HG02981 (cell line): ENCODE measurements around the gene PROSER2.
"Not testable (repeated sequence)": the region's sequence is repeated elsewhere in the genome, so short reads cannot be mapped to it uniquely, and the experiment has no call there.

Experiments used
- ATAC-seq: cut with Tn5 transposase; IDR thresholded peaks from one replicate; pipeline ENCODE4 v1.9.1; 2021; ENCODE audit warnings: mild to moderate bottlenecking, moderate library complexity; ENCODE audit not compliant: unreplicated experiment

The PROSER2 gene

DNA sequence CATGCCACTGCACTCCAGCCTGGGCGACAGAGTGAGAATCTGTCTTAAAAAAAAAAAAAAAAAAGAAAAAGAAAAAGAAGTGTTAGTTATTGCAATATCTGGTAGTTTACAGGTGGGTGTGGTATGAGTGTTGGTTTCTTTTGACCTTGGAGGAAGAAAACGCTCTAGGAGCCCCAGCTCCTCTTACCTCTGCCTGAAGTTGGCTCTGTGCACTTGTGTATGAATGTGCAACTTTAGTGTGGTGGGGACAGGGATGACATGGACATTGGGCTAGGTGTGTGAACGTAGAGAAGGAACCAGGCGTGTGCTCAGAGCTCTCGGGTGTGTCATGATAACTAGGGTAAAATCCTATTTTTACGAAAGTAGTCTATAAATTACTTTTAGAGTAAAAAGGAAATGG is 11.9 kb downstream of the PROSER2 start:
- ATAC-seq: no peak

DNA sequence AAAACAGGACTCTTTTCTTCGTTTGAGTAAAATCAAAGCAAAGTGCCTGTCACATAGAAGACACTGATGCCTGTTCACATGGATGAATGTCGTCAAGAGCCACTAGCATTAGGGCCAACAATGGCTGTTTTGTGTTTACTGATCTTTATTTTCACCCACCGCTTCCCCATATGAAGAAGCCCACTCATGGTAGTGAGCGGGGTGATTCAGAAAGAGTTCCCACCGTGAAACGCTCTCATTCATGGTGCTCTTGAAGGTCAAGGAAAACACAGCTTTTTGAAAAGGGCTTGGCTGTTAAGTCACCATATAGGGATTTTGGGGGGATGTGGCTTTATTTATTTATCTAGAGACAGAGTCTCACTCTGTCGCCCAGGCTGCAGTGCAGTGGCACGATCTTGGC is 12.5 kb downstream of the PROSER2 start:
- no peak for ATAC-seq

DNA sequence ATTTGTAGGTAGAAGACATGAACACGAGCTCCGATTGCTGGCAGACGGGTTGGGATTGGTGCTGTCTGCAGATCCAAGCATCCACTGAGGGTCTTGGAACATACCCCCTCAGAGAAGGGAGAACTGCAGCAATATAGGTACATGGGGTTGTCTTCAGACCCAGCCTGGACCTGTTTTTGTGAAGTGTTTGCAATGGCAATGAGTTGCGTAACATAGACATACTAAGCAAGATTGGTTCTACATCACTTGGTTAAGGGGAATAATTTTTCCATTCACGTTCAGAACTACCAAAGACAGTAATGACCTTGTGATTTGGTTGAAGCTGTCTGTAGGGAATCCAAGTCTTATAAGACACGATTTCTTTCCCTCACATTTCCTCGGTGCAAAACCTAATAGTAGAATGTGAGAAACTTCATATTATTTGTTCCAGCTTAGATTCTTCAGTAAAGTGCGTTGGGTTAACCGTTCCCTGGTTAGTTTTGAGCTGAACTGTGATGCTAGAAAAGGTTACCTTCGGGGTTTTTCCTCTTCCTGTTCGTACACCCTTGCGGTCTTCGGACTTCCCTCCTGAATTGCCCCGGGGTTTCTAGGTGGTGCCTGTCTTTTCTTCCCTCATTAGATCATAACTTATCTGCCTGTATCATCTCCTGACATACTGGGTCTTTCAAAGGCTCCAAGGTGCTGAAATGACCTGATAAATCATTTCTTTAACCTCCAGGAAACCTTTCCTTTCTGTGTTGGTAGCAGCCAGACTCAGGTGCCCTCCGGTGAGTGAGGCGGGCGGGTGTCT is 14.4 kb downstream of the PROSER2 start:
- ATAC-seq: no peak

DNA sequence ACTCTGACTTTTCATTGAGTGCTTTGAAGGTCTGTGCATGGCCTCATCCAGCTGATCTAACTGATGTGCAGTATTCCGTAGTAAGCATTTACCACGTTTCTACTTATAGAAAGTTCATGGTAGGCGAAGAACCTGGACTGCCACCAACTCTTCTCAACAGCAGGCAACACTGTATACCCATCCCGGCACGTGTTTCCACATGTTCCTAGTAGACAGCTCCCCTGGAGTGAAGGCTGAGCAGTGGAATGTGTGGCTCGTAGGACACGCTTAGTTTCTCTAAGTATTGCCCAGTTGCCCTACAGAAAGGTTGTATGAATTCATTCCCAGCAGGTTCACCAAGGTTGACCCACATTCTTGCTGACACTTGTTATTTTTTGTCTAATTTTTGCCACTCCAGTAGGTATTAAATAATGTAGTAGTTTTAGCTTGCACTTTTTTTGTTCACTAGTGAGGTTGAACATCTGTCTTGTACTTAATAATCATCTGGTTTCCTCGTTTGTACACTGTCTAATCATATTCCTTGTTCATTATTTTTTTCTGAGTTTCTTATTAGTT is 15.2 kb downstream of the PROSER2 start:
- no peak for ATAC-seq

DNA sequence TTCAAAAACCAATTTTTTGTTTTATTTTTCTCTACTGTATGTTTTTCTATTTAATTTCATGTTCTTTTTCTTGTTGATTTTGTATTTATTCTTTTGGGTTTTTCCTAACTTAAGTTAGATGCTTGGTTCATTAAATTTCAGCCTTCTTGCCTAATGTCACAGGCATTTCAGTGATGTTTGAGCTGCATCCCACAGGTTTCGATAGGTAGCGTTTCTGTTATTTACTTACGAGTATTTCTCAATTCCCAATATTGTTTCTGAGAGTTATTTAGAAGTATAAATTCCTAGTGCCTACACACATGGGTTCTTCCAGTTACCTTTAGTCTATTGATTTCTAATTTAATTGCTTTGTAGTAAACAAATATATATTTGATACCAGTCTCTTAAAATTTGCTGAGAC is 18.2 kb downstream of the PROSER2 start:
- ATAC-seq: no peak

DNA sequence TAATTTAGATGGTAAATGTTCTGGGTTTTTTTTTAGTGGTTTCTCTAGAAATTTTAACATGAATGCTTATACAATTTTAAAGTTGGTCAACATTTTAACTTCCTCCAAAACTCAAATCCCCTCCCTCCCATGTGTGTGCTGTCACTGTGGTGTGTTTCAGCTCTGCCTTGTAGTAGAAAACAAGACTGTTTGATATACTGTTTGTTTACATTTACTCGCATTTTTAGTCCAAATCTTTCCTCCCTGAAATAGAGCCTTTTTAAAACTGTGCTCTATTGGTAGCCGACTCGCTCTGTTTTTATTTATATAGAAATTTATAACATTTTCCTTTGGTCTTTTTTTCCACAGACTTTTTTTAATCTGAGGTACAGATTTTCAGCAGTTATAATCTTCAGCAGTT is 19.3 kb downstream of the PROSER2 start:
- no peak for ATAC-seq

DNA sequence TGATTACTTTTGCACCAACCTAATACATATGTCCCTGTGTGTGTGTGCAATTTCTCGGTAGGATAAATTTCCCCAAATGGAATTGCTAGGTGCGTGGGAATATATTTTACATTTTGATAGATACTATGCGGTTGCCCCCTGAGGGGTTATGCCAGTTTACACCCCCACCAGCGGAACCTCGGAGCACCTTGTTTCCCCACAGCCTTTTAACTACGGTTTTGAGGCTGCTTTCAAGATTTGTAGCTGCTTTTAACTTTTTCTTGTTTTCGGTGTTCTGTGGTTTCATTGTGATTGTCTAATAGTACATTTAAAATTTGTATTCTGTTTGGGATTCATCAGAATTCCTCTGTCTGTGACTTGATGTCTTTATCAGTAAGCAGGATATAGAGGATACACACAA is 22.0 kb downstream of the PROSER2 start:
- no peak for ATAC-seq

DNA sequence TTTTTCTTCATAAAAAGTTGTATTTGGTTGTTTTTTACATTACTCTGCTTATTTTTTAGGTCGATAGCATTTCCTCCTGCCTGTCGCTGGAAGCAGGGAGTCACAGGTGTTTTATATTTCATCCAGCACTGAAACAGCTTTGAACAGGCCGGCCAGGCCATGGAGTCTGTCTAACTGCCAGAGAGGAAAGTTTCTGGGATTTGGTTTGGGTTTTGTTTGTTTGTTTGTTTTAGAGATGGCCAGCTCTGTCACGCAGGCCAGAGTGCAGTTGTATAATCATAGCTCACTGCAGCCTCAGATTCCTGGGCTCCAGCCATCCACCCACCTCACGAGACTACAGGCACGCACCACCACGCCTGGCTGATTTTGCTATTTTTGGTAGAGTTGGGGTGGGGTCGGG is 23.4 kb downstream of the PROSER2 start:
- no peak for ATAC-seq

DNA sequence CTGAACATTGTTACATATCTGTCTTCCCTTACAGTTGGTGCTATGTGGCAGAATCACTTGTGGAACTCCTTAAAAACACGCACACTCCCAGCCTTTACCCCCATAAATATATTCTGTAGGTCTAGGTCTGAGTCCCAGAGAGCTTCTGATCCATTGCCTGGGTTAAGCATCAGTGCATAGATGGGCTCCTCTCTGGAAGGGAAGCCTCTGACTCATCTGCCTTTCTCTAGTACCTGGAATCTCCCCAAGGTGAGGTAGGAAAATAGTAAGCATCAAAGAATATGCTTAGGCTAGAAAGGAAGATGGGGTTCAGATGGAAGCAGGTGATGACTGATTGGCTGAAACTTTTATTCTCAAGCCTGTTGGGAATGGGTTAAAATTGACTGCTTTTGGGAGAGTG is 26.1 kb downstream of the PROSER2 start:
- ATAC-seq: no peak

DNA sequence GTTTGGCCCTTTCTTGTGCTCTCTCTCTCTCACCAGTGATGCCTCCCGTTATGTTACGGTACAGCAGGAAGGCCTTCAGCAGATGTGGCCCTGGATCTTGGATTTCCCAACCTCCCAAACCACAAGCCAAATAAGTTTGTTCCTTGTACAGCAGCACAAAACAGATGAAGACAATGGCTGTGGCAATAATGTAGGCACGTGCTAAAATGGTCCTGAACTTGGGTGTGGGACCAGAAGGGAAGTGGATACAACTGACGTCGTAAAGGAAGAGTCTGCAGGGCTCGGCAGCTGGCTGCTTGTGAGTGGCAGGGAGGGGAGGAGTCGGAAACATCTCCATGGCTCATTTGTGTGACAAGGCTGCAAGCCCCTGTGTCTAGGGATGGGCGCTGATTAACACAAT is 26.8 kb downstream of the PROSER2 start:
- ATAC-seq: no peak

DNA sequence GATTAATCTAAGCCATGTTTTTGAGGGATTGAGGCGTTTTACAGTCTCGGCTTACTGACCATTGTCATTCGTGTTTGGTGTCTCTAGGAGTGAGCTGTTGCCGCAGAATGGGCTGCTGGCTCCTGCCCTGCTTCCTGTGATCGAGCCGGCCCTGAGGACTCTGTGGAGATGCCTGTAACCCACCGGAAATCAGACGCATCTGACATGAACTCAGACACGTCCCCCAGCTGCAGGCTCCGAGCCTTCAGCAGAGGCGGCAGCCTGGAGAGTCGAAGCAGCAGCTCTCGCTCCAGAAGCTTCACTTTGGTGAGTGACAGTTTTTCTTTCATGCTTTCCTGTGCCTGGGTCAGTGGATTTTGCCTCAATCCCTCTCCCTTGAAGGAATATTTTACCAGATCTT is 28.8 kb downstream of the PROSER2 start:
- ATAC-seq: no peak

DNA sequence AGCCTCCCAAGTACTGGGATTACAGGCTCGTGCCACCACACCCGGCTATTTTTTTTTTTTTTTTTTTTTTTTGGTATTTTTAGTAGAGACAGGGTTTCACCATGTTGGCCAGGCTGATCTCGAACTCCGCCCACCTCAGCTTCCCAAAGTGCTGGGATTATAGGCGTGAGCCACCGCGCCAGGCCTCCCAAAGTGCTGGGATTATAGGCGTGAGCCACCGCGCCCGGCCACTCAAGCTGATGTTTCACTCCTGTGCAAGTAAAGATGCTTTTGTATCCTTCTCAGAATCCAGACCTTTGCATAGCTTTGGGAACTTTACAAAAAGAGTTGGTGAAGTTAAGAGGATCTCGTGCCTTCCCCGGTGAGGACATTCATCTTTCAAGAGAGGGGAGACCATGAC is 29.5 kb downstream of the PROSER2 start:
- ATAC-seq: not testable (repeated sequence)

DNA sequence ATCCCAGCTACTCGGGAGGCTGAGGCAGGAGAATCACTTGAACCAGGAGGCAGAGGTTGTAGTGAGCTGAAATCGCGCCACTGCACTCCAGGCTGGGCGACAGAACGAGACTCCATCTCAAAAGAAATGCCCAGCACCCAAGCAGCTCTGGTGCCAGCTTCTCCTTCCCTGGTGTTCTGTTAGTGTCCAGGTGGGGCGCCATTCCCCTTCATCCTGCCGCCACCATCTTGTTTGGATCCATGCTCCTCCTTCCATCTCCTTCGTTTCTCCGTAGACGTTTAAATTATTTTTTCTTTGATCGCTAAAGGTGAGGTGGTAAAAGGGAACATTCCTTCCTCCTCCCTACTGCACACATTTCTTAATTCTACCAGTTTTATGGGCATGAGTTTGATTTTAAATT is 30.3 kb downstream of the PROSER2 start:
- no peak for ATAC-seq

DNA sequence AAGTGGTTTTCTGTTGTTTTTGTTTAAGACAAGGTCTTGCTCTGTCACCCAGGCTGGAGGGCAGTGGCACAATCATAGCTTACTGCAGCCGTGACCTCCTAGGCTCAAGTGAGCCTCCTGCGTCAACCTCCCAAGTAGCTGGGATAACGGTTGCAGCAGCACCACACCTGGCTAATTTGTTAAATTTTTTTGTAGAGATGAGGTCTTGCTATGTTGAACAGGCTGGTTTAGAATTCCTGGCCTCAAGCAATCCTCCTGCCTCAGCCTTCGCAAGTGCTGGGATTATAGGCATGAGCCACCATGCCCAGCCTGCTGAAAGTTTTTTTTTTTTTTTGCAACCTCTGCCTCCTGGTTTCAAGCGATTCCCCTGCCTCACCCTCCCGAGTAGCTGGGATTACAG is 31.1 kb downstream of the PROSER2 start:
- ATAC-seq: no peak

DNA sequence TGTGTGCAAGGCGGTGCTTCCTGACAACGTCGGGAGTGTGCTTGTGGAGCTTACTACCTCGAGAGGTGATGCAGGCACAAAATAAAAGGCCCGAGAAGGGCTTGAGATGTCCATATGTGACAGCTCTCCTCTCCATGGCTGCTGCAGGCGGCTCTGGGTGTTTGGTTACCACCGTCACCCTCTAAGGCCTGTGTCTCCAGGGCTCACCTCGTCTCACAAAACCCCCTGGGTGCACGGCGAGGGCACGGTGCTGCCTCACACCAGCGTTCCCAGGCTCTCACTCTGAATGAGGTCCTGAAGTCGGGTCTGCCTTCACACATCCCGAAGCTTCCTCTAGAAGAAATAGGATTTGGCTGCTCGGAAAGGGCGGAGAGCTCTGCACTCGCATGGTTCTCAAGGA is 32.9 kb downstream of the PROSER2 start:
- no peak for ATAC-seq

DNA sequence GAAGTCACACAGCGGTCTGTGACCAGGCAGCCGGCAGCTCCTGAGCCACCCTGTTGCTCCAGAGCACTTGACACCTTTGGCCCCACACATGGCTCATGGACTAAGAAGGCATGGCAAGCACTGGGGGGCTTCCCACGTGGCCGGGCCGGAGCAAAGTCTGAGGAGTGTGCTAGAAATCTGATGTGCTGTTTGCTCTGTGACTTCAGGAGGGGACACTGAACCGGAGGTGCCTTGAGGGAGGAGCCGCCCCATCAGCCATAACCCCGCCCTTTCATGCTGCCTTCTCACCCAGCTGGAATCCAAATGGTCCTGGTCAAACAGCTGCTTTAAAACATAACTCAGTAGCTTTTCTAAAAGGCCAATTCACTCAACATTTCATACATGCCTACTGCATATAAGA is 33.5 kb downstream of the PROSER2 start:
- no peak for ATAC-seq

DNA sequence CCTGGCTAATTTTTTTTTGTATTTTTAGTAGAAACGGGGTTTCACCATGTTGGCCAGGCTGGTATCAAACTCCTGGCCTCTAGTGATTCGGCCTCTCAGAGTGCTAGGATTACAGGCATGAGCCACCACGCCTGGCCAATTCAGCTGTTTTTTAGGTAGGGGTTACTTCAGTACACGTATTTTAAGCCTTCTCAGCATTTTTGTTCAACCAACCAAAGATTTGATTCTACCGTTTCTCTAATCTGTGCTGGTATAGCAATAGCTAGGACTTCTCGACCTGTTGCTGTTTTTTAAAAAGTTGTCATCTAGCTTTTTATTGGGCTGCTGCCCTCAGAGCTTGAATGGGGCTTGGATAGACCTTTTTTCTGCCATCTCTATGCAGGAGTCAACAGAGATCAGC is 34.9 kb downstream of the PROSER2 start:
- no peak for ATAC-seq

DNA sequence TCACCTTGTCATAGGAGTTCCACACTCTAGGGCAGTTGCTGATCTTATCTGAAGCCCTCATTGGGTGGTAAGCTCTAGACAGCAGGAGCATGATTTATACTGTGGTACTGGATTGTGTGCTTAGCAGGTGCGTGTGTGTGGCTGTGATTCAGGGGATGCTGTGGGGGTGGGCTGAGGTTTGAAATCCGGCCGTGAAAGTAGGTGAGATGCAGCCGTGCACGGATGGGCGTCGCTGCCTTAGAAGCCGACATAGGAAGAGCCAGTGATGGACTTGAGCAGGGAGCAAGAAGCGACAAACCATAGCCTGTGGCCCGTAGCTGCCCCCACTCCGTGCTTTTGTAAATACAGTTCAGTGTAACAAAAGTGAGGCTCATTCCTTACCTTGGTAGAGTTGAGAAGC is 38.2 kb downstream of the PROSER2 start:
- no peak for ATAC-seq

DNA sequence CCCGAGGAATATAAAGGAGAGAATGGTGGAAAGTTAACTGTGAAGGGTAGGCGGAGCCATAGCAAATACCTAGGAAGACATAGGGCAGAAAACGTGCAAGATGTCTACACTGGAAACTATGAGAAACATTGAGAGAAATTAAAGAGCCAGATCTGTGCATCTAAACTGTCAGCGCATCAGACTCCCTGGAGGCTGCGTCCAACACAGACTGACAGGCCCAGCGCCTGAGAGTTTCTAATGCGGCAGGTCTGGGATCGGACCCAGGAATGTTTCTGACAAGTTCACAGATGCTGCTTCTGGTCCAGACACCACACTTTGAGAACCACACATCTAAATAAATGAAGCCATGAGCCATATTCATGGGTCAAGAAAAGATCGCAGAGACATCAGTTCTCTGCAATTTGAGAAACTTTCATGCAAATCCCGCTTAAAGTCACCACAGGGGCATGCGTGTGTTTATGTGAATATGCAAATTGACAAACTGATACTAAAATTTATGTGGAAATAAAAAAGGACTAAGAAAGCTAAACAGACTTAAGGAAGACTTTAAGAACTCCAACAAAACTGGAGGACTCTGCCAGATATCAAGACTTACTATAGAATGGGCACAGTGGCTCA is 38.8 kb downstream of the PROSER2 start:
- ATAC-seq: no peak

DNA sequence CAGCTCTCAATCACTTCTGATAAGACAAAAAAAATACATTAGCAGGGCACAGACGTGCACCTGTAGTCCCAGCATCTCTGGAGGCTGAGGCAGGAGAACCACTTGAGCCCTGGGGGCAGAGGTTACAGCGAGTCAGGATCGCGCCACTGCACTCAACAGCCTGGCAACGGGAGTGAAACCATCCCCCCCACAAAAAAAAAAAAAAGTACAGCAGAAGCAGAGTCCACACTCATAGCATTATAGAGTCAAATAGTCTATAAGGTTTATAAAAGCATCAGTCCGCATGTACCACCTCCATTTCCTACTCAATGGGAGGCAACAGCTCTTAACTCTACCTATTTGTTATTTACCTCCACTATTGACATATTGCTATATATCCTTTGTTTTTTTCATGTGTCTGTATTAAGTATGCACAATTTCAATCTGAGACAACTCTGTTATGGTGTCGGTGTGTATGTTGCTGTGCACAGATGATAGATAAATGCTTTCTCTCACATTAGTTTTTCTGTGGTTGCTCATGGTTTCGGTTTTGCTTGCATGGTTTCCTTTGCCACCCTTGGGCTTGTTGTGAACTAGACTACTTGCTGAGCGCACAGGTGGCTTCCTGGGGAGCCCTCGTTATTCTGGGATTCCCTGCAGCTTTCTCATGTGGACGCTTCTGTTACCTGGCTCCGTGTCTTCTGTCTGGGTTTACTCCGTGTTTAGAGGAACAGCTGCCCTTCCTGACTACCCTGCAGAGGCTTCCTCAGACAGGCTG is 40.4 kb downstream of the PROSER2 start:
- ATAC-seq: peak; percentile 98

DNA sequence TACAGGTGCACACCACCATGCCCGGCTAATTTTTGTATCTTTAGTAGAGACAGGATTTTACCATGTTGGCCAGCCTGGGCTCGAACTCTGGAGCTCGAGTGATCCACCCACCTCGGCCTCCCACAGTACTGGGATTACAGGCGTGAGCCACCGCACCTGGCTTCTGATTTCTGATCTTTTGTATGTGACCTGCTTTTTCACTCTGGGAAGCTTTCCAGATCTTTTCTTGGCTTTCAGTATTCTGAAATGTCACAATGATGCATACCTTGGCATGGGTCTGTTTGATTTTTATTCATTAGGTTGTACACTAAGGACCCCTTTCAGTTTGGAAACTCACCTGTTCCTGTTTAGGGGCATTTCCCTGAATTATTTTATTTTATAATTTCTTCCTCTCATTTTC is 41.6 kb downstream of the PROSER2 start:
- ATAC-seq: no peak

DNA sequence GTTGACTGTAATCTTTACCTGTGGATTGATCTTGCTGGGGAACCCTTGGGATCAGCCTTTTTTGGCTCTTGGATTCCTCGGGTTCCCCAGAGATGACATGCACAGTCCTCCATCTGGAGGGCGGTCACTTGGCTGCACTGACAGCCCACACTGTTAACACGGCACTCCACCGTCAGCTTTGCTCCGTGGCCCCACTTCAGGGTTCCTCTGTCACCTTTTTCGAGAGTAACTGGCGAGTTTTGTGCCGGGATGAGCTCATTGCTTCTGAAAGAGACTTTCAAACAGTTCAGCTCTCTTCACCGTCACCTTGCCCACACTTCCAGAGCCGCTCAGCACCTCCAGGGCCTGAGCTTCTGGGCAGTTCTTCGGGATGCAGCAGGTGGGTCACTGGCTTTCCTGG is 42.4 kb downstream of the PROSER2 start:
- no peak for ATAC-seq
